Nephron (organoid): ENCODE data around the gene ARHGEF11.

ENCODE experiments used
- H3K27ac Mint-ChIP-seq, 3 experiments: 2 replicates each; pipeline ENCODE4 v1.8.0; 2020; ENCODE audit warnings: mixed read lengths in 3 of 3, mild to moderate bottlenecking in 2 of 3, moderate library complexity in 1 of 3
- H3K27me3 Mint-ChIP-seq: 2 replicates; pipeline ENCODE4 v1.8.0; 2021; ENCODE audit warnings: low read depth, mild to moderate bottlenecking, moderate library complexity, mixed read lengths
- H3K36me3 Mint-ChIP-seq: 2 replicates; pipeline ENCODE4 v1.8.0; 2020; ENCODE audit warnings: low read depth, mixed read lengths
- H3K4me1 Mint-ChIP-seq: 2 replicates; pipeline ENCODE4 v1.8.0; 2020; ENCODE audit warnings: mixed read lengths
- H3K4me3 Mint-ChIP-seq, 3 experiments: 2 replicates each; pipeline ENCODE4 v1.8.0; 2020; ENCODE audit warnings: mild to moderate bottlenecking in 3 of 3, mixed read lengths in 3 of 3, moderate library complexity in 2 of 3
- H3K9me3 Mint-ChIP-seq: 2 replicates; pipeline ENCODE4 v1.8.0; 2020; ENCODE audit warnings: mixed read lengths
- TF ChIP-seq, protein P1 (sequence below), 3 experiments: fragments of 200-600 bp; sonication (generic); IDR thresholded peaks; one replicate each; pipeline ENCODE4 v1.5.0; 2021; ENCODE audit warnings: antibody characterized with exemption in 3 of 3; ENCODE audit not compliant: unreplicated experiment in 3 of 3

ARHGEF11 gene

DNA sequence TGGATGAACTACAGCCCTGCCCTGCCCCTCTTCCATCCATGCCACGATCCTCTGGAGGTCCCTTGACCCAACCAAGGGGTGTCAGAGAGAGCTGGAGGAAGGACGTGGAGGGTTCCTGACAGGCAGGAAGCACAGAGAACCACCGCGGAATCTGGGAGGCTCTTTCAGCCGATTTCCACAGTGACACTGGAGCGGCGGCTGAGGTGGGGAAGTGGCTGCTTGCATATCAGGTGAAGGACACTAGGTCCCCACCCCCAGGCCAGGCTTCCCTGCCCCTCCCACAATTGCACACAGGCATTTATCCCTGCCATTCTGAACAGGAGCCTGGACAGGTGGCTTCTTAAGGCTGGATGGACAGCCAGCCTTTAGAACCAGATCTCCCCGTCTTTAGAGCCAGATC lies 107.7 kb downstream of the ARHGEF11 start:
- Mint-ChIP-seq H3K4me3 (no peak overlapping the region), H3K27me3 (no peaks in the 10 kb centered on the region), H3K27ac (no peak overlapping the region), H3K36me3 (peaks cover 54% of the 10 kb centered on the region), H3K4me1 (peaks cover 11% of the 10 kb centered on the region), H3K9me3 (no peaks in the 10 kb centered on the region)
- TF ChIP-seq, protein P1, sequence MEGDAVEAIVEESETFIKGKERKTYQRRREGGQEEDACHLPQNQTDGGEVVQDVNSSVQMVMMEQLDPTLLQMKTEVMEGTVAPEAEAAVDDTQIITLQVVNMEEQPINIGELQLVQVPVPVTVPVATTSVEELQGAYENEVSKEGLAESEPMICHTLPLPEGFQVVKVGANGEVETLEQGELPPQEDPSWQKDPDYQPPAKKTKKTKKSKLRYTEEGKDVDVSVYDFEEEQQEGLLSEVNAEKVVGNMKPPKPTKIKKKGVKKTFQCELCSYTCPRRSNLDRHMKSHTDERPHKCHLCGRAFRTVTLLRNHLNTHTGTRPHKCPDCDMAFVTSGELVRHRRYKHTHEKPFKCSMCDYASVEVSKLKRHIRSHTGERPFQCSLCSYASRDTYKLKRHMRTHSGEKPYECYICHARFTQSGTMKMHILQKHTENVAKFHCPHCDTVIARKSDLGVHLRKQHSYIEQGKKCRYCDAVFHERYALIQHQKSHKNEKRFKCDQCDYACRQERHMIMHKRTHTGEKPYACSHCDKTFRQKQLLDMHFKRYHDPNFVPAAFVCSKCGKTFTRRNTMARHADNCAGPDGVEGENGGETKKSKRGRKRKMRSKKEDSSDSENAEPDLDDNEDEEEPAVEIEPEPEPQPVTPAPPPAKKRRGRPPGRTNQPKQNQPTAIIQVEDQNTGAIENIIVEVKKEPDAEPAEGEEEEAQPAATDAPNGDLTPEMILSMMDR (IDR thresholded peaks at IDR 0.05; ENCODE audit: unreplicated experiment in 3 of 3): no peak

- H3K4me3 Mint-ChIP-seq: no peak overlapping the region
- TF ChIP-seq, protein P1 (IDR thresholded peaks at IDR 0.05; ENCODE audit: unreplicated experiment in 3 of 3): no peak
- peaks cover 21% of the 10 kb centered on the region for H3K4me1 Mint-ChIP-seq
- peaks cover 44% of the 10 kb centered on the region for H3K36me3 Mint-ChIP-seq
- no peak overlapping the region for H3K27ac Mint-ChIP-seq
- no peaks in the 10 kb centered on the region for H3K27me3 Mint-ChIP-seq
- no peaks in the 10 kb centered on the region for H3K9me3 Mint-ChIP-seq
These were observed 108.8 kb downstream of the ARHGEF11 start for GRCh38 chr1:156936721-156937220.

DNA sequence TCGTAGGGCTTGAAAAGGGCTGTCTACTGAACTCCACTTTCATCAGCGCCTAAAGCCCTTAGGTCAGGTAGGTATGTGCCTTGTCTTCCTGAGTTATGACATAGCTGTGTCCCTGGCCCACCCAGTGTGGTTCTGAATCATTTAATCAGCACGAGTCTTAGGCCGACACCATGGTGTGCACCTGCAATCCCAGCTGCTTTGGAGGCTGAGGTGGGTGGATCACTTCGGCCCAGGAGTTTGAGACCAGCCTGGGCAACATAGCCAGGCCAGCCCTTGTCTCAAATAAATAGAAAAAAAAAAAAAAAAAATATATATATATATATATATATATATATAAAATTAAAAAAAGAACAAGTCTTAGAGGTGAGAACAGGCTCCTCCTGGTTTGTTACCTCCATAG lies 109.4 kb downstream of the ARHGEF11 start:
- Mint-ChIP-seq H3K36me3 (peaks cover 42% of the 10 kb centered on the region), H3K4me3 (no peak overlapping the region), H3K27me3 (peaks cover 5% of the 10 kb centered on the region), H3K27ac (no peak overlapping the region), H3K4me1 (peaks cover 25% of the 10 kb centered on the region), H3K9me3 (no peaks in the 10 kb centered on the region)
- TF ChIP-seq, protein P1 (IDR thresholded peaks at IDR 0.05; ENCODE audit: unreplicated experiment in 3 of 3): no peak

GRCh38 chr1:156935505-156936128 lies 109.9 kb downstream of the ARHGEF11 start:
- Mint-ChIP-seq H3K4me3 (no peak overlapping the region), H3K27ac (no peak overlapping the region), H3K27me3 (peaks cover 11% of the 10 kb centered on the region), H3K9me3 (no peaks in the 10 kb centered on the region), H3K4me1 (peaks cover 25% of the 10 kb centered on the region), H3K36me3 (peaks cover 36% of the 10 kb centered on the region)
- TF ChIP-seq, protein P1 (IDR thresholded peaks at IDR 0.05; ENCODE audit: unreplicated experiment in 3 of 3): no peak

GRCh38 chr1:156933136-156933535 lies 112.4 kb downstream of the ARHGEF11 start:
- TF ChIP-seq, protein P1 (IDR thresholded peaks at IDR 0.05; ENCODE audit: unreplicated experiment in 3 of 3): no peak

More at GRCh38 chr1:156933136-156933535, 112.4 kb downstream of the ARHGEF11 start:
- Mint-ChIP-seq H3K9me3 (no peaks in the 10 kb centered on the region), H3K4me3 (no peak overlapping the region), H3K4me1 (peaks cover 26% of the 10 kb centered on the region), H3K27me3 (peaks cover 34% of the 10 kb centered on the region), H3K36me3 (peaks cover 22% of the 10 kb centered on the region), H3K27ac (peak overlapping the region in 2 of 3 experiments; percentile 15 to 33)
